K562 (cell line): ENCODE measurements around the gene ROBO2. TPM values are rescaled to one million over a fixed set of nuclear protein-coding genes. Genes with fewer than 3 reads are reported as not detected.

Experiments
- ATAC-seq: fragments of 200-7000 bp; cut with Tn5 transposase; 3 replicates; pipeline ENCODE4 v1.9.1; 2020; ENCODE audit warnings: moderate library complexity
- BruUV-seq: library from RNA; stranded (reverse); fragments of 400-500 nt; replicated peaks from 2 replicates; lab custom pipeline; 2021; lab: Mats Ljungman, UMichigan
- CTCF ChIA-PET: fragments of 300-600 bp; formaldehyde crosslinking; extraction: SDS; loops from one replicate; lab custom pipeline; 2021; ENCODE audit warnings: low intra/inter-chr PET ratio; lab: Yijun Ruan, JAX
- POLR2A ChIA-PET: fragments of 300-600, 350-650 bp; sonication (Branson Sonifier 250); formaldehyde crosslinking; extraction: SDS; loops from one replicate; lab custom pipeline; 2021; ENCODE audit warnings: antibody characterized with exemption, inconsistent platforms; lab: Yijun Ruan, JAX
- DNase-seq, 4 experiments: peaks; one replicate each; pipeline versions ENCODE4 v3.0.0 to v3.0.0-alpha.2; 2011 to 2018; ENCODE audit warnings: low spot score in 3 of 4, mixed read lengths in 3 of 4; ENCODE audit errors: extremely low read depth in 1 of 4
- FAIRE-seq: peaks from 2 replicates; lab custom pipeline; 2011; peaks lifted over from hg19 to GRCh38; lab: Jason Lieb, UNC
- H2AFZ ChIP-seq: 2 replicates; pipeline ENCODE4 v1.6.0; 2011; ENCODE audit warnings: low read depth, low read length, control low read depth, inconsistent platforms
- H3K27ac ChIP-seq: fragments of 200-600 bp; 3 replicates; pipeline ENCODE4 v1.8.0; 2011; ENCODE audit warnings: low read depth, mild to moderate bottlenecking, control low read depth, inconsistent platforms, low read length, moderate library complexity, mixed read lengths; ENCODE audit errors: extremely low read depth
- H3K27me3 ChIP-seq, 2 experiments: fragments of 300-600 bp in 1 of 2; 2 replicates in 1 of 2; 3 replicates in 1 of 2; pipeline versions ENCODE4 v1.6.0 to v1.8.0; 2011; ENCODE audit warnings: inconsistent platforms in 2 of 2, low read length in 2 of 2, mild to moderate bottlenecking in 1 of 2, mixed read lengths in 1 of 2, moderate library complexity in 1 of 2; ENCODE audit not compliant: control insufficient read depth in 2 of 2, insufficient read depth in 2 of 2
- H3K36me3 ChIP-seq: fragments of 300-600 bp; 3 replicates; pipeline ENCODE4 v1.8.0; 2011; ENCODE audit warnings: mild to moderate bottlenecking, low read length, inconsistent platforms; ENCODE audit not compliant: control insufficient read depth, insufficient read depth
- H3K4me1 ChIP-seq, 2 experiments: fragments of 200-600 bp in 1 of 2; replicated peaks in 1 of 2; 2 replicates in 1 of 2; 3 replicates in 1 of 2; pipeline versions ENCODE4 v1.5.1 to v1.8.0; 2011; ENCODE audit warnings: inconsistent platforms in 2 of 2, low read length in 2 of 2, mild to moderate bottlenecking in 1 of 2, mixed read lengths in 1 of 2, moderate library complexity in 1 of 2; ENCODE audit not compliant: control insufficient read depth in 2 of 2, insufficient read depth in 2 of 2
- H3K4me2 ChIP-seq: 2 replicates; pipeline ENCODE4 v1.6.1; 2011; ENCODE audit warnings: low read length, control low read depth, inconsistent platforms, mixed read lengths; ENCODE audit not compliant: insufficient read depth
- H3K4me3 ChIP-seq: fragments of 200-600 bp; sonication (generic), shearing (Covaris generic); 2 replicates; pipeline ENCODE4 v1.5.1; 2016; ENCODE audit warnings: control low read depth, inconsistent platforms
- H3K79me2 ChIP-seq: fragments of 200-600 bp; 3 replicates; pipeline ENCODE4 v1.8.0; 2011; ENCODE audit warnings: low read length, inconsistent platforms; ENCODE audit not compliant: control insufficient read depth, insufficient read depth
- H3K9ac ChIP-seq, 2 experiments: 2 replicates each; pipeline versions ENCODE4 v1.6.0 to v1.6.1; 2011; ENCODE audit warnings: low read depth in 2 of 2, low read length in 2 of 2, control low read depth in 1 of 2, inconsistent platforms in 1 of 2, mild to moderate bottlenecking in 1 of 2, mixed read lengths in 1 of 2; ENCODE audit not compliant: insufficient read depth in 1 of 2
- H3K9me1 ChIP-seq: one replicate; pipeline ENCODE4 v1.6.0; 2011; ENCODE audit warnings: inconsistent platforms, mild to moderate bottlenecking, low read length, moderate library complexity; ENCODE audit not compliant: control insufficient read depth, insufficient read depth
- H3K9me3 ChIP-seq: replicated peaks from 2 replicates; pipeline ENCODE4 v1.5.1; 2011; ENCODE audit warnings: low read depth, low read length, inconsistent platforms; ENCODE audit not compliant: control insufficient read depth, insufficient read depth
- H4K20me1 ChIP-seq: replicated peaks from 2 replicates; pipeline ENCODE4 v1.6.1; 2011; ENCODE audit warnings: low read length, inconsistent platforms, mixed read lengths; ENCODE audit not compliant: control insufficient read depth, insufficient read depth
- CTBP1 ChIP-seq: fragments of 450-650 bp; IDR thresholded peaks from 2 replicates; pipeline ENCODE4 v1.6.1; 2016; ENCODE audit warnings: borderline replicate concordance
- DLX4 ChIP-seq: fragments of 250-450 bp; sonication (Bioruptor Pico); IDR thresholded peaks from 2 replicates; pipeline ENCODE4 v1.6.1; 2021; ENCODE audit warnings: mild to moderate bottlenecking
- FOXA3 ChIP-seq, 2 experiments: fragments of 450-650 bp in 1 of 2; sonication (generic) in 1 of 2; formaldehyde crosslinking; IDR thresholded peaks in 1 of 2; conservative IDR thresholded peaks in 1 of 2; 2 replicates each; pipeline versions ENCODE4 v1.4.0 to v1.8.0; 2020 to 2022; ENCODE audit warnings: mild to moderate bottlenecking in 2 of 2, missing genetic modification reagents in 1 of 2
- FOXP4 ChIP-seq: sonication (generic); formaldehyde crosslinking; IDR thresholded peaks from 2 replicates; pipeline ENCODE4 v1.8.0; 2022; ENCODE audit warnings: mild to moderate bottlenecking, missing genetic modification reagents, borderline replicate concordance
- HNRNPLL ChIP-seq: fragments of 200-400 bp; formaldehyde crosslinking; IDR thresholded peaks from 2 replicates; pipeline ENCODE4 v1.6.1; 2017; ENCODE audit warnings: low read length, low read depth, mild to moderate bottlenecking; ENCODE audit not compliant: poor library complexity, severe bottlenecking
- PHB2 ChIP-seq: fragments of 450-650 bp; IDR thresholded peaks from 2 replicates; pipeline ENCODE4 v1.6.1; 2017; ENCODE audit warnings: low read depth
- SIN3A ChIP-seq, 2 experiments: fragments of 150-350 bp in 1 of 2; IDR thresholded peaks; 2 replicates each; pipeline ENCODE4 v1.6.1; 2011 to 2016; ENCODE audit warnings: borderline replicate concordance in 2 of 2, low read depth in 2 of 2, low read length in 2 of 2, mild to moderate bottlenecking in 2 of 2, moderate library complexity in 2 of 2; ENCODE audit not compliant: control insufficient read depth in 1 of 2
- SMAD2 ChIP-seq: fragments of 150-350 bp; IDR thresholded peaks from 2 replicates; pipeline ENCODE4 v1.6.1; 2014; ENCODE audit warnings: low read depth, mild to moderate bottlenecking, low read length
- SMARCA5 ChIP-seq: fragments of 450-650 bp; IDR thresholded peaks from 2 replicates; pipeline ENCODE4 v1.6.1; 2016
- SRSF9 ChIP-seq: fragments of 200-400 bp; formaldehyde crosslinking; IDR thresholded peaks from 2 replicates; pipeline ENCODE4 v1.6.1; 2017; ENCODE audit warnings: low read depth, low read length, borderline replicate concordance
- ZBTB17 ChIP-seq: fragments of 450-650 bp; formaldehyde crosslinking; IDR thresholded peaks from 2 replicates; pipeline ENCODE4 v1.4.0; 2020; ENCODE audit warnings: mild to moderate bottlenecking
- WGBS: fragments of 100-300 bp; shearing (Covaris generic); methylation state at CpG from one replicate; pipeline ENCODE4 v1.1.6; 2016; ENCODE audit warnings: low coverage, mixed read lengths; ENCODE audit not compliant: insufficient coverage; ENCODE audit errors: missing lambda C conversion rate; 5-methylcytosine and 5-hydroxymethylcytosine counted together
- in situ Hi-C: fragments of 300-500 bp; cut with MboI; formaldehyde crosslinking; loops from 4 replicates; pipeline ENCODE4 v1.15.0; 2018; ENCODE audit warnings: inconsistent platforms, mixed read lengths
- intact Hi-C: fragments of 100-400 bp; cut with micrococcal nuclease; formaldehyde crosslinking; loops from 2 replicates; pipeline ENCODE4 v1.14.2; 2022
- polyA plus RNA-seq, 8 experiments: library from polyadenylated mRNA; depleted of rRNA in 4 of 8; stranded (reverse) in 5 of 8; unstranded in 3 of 8; fragments of >200 nt; fragmentation: Nextera tagmentation in 2 of 8; fragmentation: Illumina TruSeq in 1 of 8; extraction: Ambion mirVana in 2 of 8; extraction: Trizol in 1 of 8; gene quantifications; 2 replicates each; pipeline versions ENCODE4 v1.2.1 to v1.2.3, GENCODE V29; 2011 to 2014; ENCODE audit warnings: inconsistent platforms in 1 of 8, missing spikeins in 1 of 8
- total RNA-seq, 7 experiments: library from RNA; depleted of rRNA in 6 of 7; stranded (reverse); fragments of >200 nt in 6 of 7; fragmentation: Illumina TruSeq in 2 of 7; extraction: Trizol in 2 of 7; gene quantifications; 2 replicates each; pipeline versions ENCODE4 v1.2.1 to v1.2.3, GENCODE V29; 2011 to 2021; ENCODE audit warnings: low replicate concordance in 1 of 7
- TF ChIP-seq, protein P1 (sequence below): fragments of 200-800 bp; sonication (Bioruptor generic); IDR thresholded peaks from 2 replicates; pipeline ENCODE4 v1.6.1; 2016; ENCODE audit warnings: missing genetic modification characterization, missing compliant biosample characterization
- TF ChIP-seq, protein P2 (sequence below): fragments of 450-650 bp; IDR thresholded peaks from 2 replicates; pipeline ENCODE4 v1.6.1; 2017; ENCODE audit warnings: antibody characterized with exemption

ROBO2 gene
- total and polyA plus RNA-seq, 9 of the 15 experiments (the other 6 are each of a cell fraction or from before 2014, with no cell fraction given), result 0.84 to 3.0 (median 1.7) TPM

- FAIRE-seq, result no peak
- H3K4me3 ChIP-seq, result no peak overlapping the region
- H3K9ac ChIP-seq, result no peak overlapping the region
- no peaks in the 10 kb centered on the region for H3K27me3 ChIP-seq
- intact Hi-C loops (no loop called here), in situ Hi-C loops (no loop called here)
- no peaks in the 10 kb centered on the region; a peak in 1 of 5 replicates for H3K4me1 ChIP-seq
- no peaks in the 10 kb centered on the region for H3K9me1 ChIP-seq
- no TSS peak for BruUV-seq
- DNase-seq, result no peak
- no peaks in the 10 kb centered on the region for H3K79me2 ChIP-seq
- no peak overlapping the region for H3K27ac ChIP-seq
- CTCF ChIA-PET, result no interaction called here
- H2AFZ ChIP-seq, result no peak overlapping the region
- WGBS, result 65% methylated on average over 3 of the region's 3 CpGs
- no peaks in the 10 kb centered on the region; the same call in 1 of the 2 replicates for H3K9me3 ChIP-seq
- no peak overlapping the region for H3K4me2 ChIP-seq
- no peak for ATAC-seq
- POLR2A ChIA-PET, result no interaction called here
- H3K36me3 ChIP-seq, result no peaks in the 10 kb centered on the region
- H4K20me1 ChIP-seq, result no peaks in the 10 kb centered on the region
- TF ChIP-seq, protein P1, sequence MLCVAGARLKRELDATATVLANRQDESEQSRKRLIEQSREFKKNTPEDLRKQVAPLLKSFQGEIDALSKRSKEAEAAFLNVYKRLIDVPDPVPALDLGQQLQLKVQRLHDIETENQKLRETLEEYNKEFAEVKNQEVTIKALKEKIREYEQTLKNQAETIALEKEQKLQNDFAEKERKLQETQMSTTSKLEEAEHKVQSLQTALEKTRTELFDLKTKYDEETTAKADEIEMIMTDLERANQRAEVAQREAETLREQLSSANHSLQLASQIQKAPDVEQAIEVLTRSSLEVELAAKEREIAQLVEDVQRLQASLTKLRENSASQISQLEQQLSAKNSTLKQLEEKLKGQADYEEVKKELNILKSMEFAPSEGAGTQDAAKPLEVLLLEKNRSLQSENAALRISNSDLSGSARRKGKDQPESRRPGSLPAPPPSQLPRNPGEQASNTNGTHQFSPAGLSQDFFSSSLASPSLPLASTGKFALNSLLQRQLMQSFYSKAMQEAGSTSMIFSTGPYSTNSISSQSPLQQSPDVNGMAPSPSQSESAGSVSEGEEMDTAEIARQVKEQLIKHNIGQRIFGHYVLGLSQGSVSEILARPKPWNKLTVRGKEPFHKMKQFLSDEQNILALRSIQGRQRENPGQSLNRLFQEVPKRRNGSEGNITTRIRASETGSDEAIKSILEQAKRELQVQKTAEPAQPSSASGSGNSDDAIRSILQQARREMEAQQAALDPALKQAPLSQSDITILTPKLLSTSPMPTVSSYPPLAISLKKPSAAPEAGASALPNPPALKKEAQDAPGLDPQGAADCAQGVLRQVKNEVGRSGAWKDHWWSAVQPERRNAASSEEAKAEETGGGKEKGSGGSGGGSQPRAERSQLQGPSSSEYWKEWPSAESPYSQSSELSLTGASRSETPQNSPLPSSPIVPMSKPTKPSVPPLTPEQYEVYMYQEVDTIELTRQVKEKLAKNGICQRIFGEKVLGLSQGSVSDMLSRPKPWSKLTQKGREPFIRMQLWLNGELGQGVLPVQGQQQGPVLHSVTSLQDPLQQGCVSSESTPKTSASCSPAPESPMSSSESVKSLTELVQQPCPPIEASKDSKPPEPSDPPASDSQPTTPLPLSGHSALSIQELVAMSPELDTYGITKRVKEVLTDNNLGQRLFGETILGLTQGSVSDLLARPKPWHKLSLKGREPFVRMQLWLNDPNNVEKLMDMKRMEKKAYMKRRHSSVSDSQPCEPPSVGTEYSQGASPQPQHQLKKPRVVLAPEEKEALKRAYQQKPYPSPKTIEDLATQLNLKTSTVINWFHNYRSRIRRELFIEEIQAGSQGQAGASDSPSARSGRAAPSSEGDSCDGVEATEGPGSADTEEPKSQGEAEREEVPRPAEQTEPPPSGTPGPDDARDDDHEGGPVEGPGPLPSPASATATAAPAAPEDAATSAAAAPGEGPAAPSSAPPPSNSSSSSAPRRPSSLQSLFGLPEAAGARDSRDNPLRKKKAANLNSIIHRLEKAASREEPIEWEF (CRISPR knock-in tag), result no peak
- no peak for TF ChIP-seq PHB2
- no peak for TF ChIP-seq SMARCA5
- TF ChIP-seq SRSF9, result no peak
- no peak for TF ChIP-seq DLX4
- no peak for TF ChIP-seq FOXP4
- TF ChIP-seq SMAD2, result no peak
- no peak for TF ChIP-seq CTBP1
- no peak for TF ChIP-seq HNRNPLL
- no peak for TF ChIP-seq ZBTB17
- no peak for TF ChIP-seq SIN3A (IDR thresholded peaks at IDR 0.05; ENCODE audit: borderline replicate concordance in 2 of 2, control insufficient read depth in 1 of 2, low read depth in 2 of 2, low read length in 2 of 2)
- TF ChIP-seq FOXA3 (CRISPR knock-in tag; conservative IDR thresholded peaks at IDR 0.05 in 1 of 2, IDR thresholded peaks at IDR 0.05 in 1 of 2), result no peak
- TF ChIP-seq, protein P2, sequence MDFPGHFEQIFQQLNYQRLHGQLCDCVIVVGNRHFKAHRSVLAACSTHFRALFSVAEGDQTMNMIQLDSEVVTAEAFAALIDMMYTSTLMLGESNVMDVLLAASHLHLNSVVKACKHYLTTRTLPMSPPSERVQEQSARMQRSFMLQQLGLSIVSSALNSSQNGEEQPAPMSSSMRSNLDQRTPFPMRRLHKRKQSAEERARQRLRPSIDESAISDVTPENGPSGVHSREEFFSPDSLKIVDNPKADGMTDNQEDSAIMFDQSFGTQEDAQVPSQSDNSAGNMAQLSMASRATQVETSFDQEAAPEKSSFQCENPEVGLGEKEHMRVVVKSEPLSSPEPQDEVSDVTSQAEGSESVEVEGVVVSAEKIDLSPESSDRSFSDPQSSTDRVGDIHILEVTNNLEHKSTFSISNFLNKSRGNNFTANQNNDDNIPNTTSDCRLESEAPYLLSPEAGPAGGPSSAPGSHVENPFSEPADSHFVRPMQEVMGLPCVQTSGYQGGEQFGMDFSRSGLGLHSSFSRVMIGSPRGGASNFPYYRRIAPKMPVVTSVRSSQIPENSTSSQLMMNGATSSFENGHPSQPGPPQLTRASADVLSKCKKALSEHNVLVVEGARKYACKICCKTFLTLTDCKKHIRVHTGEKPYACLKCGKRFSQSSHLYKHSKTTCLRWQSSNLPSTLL, result no peak
Observed at GRCh38 chr3:77222701-77223100, 182.8 kb downstream of the ROBO2 start.
